Hepatocyte (in vitro differentiated cells): Measurements from ENCODE around the gene ZNF581.

Experiments used
- EZH2phosphoT487 ChIP-seq: fragments of 200-600 bp; sonication (generic); IDR thresholded peaks from one replicate; pipeline ENCODE4 v1.6.1; 2018; ENCODE audit warnings: antibody characterized with exemption, mild to moderate bottlenecking, low read depth, moderate library complexity; ENCODE audit not compliant: unreplicated experiment, severe bottlenecking
- TF ChIP-seq, protein P1 (sequence below): fragments of 200-600 bp; sonication (generic); IDR thresholded peaks from 2 replicates; pipeline ENCODE4 v1.5.1; 2016; ENCODE audit warnings: antibody characterized with exemption, mild to moderate bottlenecking; ENCODE audit not compliant: poor library complexity

DNA sequence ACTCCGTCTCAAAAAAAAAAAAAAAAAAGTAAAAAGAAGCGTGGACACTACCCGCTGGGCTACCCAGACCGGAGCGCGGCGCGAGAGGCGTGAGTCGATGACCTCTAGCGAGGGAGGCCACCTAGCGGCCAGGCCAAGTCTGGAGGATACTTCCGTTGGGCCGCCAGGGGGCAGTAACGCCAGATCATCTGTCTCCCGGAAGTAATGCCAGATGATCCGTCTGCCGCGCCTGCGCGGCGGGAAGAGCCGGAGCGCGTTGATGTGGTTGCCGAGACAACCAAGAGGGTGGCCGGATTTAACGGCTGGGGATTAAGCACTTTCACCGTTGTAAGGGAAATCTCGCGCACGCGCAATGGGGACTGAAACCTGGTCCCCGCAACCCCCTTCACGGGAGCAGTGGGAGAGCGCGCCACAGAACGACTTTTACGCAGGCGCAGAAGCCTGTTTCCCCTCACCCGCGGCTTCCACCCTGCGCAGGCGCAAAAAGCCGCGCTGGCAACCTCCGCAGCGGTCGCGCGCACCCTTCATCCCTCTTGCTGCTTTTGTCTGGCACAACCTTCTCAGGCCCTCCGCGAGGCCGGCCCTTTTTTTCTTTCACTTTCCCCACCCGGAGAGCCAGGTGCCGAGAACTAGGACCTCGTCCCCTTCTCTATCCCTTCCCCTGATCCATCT, 10.3 kb downstream of the ZNF581 start:
- TF ChIP-seq EZH2phosphoT487: no peak
- TF ChIP-seq, protein P1, sequence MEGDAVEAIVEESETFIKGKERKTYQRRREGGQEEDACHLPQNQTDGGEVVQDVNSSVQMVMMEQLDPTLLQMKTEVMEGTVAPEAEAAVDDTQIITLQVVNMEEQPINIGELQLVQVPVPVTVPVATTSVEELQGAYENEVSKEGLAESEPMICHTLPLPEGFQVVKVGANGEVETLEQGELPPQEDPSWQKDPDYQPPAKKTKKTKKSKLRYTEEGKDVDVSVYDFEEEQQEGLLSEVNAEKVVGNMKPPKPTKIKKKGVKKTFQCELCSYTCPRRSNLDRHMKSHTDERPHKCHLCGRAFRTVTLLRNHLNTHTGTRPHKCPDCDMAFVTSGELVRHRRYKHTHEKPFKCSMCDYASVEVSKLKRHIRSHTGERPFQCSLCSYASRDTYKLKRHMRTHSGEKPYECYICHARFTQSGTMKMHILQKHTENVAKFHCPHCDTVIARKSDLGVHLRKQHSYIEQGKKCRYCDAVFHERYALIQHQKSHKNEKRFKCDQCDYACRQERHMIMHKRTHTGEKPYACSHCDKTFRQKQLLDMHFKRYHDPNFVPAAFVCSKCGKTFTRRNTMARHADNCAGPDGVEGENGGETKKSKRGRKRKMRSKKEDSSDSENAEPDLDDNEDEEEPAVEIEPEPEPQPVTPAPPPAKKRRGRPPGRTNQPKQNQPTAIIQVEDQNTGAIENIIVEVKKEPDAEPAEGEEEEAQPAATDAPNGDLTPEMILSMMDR: peak; percentile 100
